Endodermal cell (in vitro differentiated cells): Measurements from ENCODE around the gene CNTN4. TPM values are rescaled to one million over a fixed set of nuclear protein-coding genes. Genes with fewer than 3 reads are reported as not detected.

ENCODE experiments used
- DNase-seq: peaks from one replicate; pipeline ENCODE4 v3.0.0-alpha.2; 2017
- H3K27ac ChIP-seq: 2 replicates; pipeline ENCODE4 v1.5.1; 2013; ENCODE audit warnings: mild to moderate bottlenecking, low read depth, low read length, moderate library complexity
- H3K27me3 ChIP-seq: 2 replicates; pipeline ENCODE4 v1.6.1; 2013; ENCODE audit warnings: mild to moderate bottlenecking, low read length, moderate library complexity; ENCODE audit not compliant: insufficient read depth, control insufficient read depth, poor library complexity, severe bottlenecking
- H3K36me3 ChIP-seq: 2 replicates; pipeline ENCODE4 v1.7.0; 2013; ENCODE audit warnings: mild to moderate bottlenecking, low read length, moderate library complexity; ENCODE audit not compliant: control insufficient read depth, insufficient read depth
- H3K4me1 ChIP-seq: one replicate; pipeline ENCODE4 v1.7.0; 2013; ENCODE audit warnings: low read length; ENCODE audit not compliant: control insufficient read depth, insufficient read depth
- H3K4me3 ChIP-seq: 2 replicates; pipeline ENCODE4 v1.5.1; 2013; ENCODE audit warnings: mild to moderate bottlenecking, low read length, moderate library complexity
- H3K9ac ChIP-seq: 2 replicates; pipeline ENCODE4 v1.6.1; 2013; ENCODE audit warnings: mild to moderate bottlenecking, low read length, moderate library complexity; ENCODE audit not compliant: poor library complexity, severe bottlenecking; ENCODE audit errors: extremely low read depth
- H3K9me3 ChIP-seq: 2 replicates; pipeline ENCODE4 v1.6.1; 2013; ENCODE audit warnings: mild to moderate bottlenecking, low read length, moderate library complexity; ENCODE audit not compliant: control insufficient read depth
- H3K27ac Mint-ChIP-seq: 2 replicates; pipeline ENCODE4 v1.8.0; 2020; ENCODE audit warnings: mixed read lengths
- H3K27me3 Mint-ChIP-seq: 2 replicates; pipeline ENCODE4 v1.8.0; 2021; ENCODE audit warnings: mild to moderate bottlenecking, mixed read lengths; ENCODE audit not compliant: insufficient read depth
- H3K36me3 Mint-ChIP-seq: 2 replicates; pipeline ENCODE4 v1.8.0; 2020; ENCODE audit warnings: low read depth, mixed read lengths
- H3K4me1 Mint-ChIP-seq: 2 replicates; pipeline ENCODE4 v1.8.0; 2020; ENCODE audit warnings: mixed read lengths
- H3K4me3 Mint-ChIP-seq: 2 replicates; pipeline ENCODE4 v1.8.0; 2020; ENCODE audit warnings: mild to moderate bottlenecking, moderate library complexity, mixed read lengths
- H3K9me3 Mint-ChIP-seq: 2 replicates; pipeline ENCODE4 v1.8.0; 2020; ENCODE audit warnings: mild to moderate bottlenecking, mixed read lengths
- WGBS, 2 experiments: methylation state at CpG; one replicate each; pipeline versions ENCODE4 v1.1.5 to v1.1.7; 2013; ENCODE audit warnings: missing lambda C conversion rate in 2 of 2, mixed read lengths in 1 of 2; ENCODE audit not compliant: insufficient coverage in 1 of 2, insufficient read length in 1 of 2; 5-methylcytosine and 5-hydroxymethylcytosine counted together
- total RNA-seq, 2 donors: library from RNA; stranded (reverse); fragmentation: NEBNext Ultra II Directional in 1 of 2; extraction: Animal tissue kit (Norgen Biotek cat#: 25700) in 1 of 2; gene quantifications; 2 replicates in 1 of 2; 3 replicates in 1 of 2; pipeline ENCODE4 v1.2.1, GENCODE V29; 2021
- TF ChIP-seq, protein P1 (sequence below): fragments of 200-600 bp; sonication (generic); conservative IDR thresholded peaks from 2 replicates; pipeline ENCODE4 v1.5.0; 2021; ENCODE audit warnings: antibody characterized with exemption, mild to moderate bottlenecking

Gene CNTN4
- total RNA-seq, 2 donors from 2014 or later, result 10.8 to 11.1 TPM

DNA sequence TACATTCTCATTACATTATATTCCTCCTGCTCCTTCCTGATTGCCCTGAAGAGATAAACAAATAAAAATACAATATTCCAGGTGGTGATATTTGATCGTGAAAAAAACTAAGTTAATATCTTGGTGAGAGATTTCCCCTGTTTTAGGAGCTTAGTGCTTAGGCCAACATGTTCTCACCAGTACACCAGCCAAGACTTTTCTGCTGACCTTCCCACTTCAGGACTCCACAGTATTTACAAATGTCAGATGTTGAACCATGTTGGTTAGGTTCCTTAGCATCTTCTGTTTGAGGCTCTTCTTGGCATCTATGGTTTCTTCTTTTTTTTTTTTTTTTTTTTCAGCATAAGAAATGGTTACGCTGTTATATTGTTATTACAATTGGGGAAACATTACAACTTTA is 764.5 kb downstream of the CNTN4 start:
- Histone ChIP-seq H3K27ac (no peak overlapping the region), H3K27me3 (no peaks in the 10 kb centered on the region), H3K4me3 (no peak overlapping the region), H3K9ac (no peak overlapping the region), H3K9me3 (no peaks in the 10 kb centered on the region), H3K4me1 (no peaks in the 10 kb centered on the region), H3K36me3 (no peaks in the 10 kb centered on the region)
- Mint-ChIP-seq H3K27ac (no peak overlapping the region), H3K9me3 (no peaks in the 10 kb centered on the region), H3K4me1 (peaks cover 8% of the 10 kb centered on the region), H3K4me3 (no peak overlapping the region), H3K36me3 (no peaks in the 10 kb centered on the region), H3K27me3 (no peaks in the 10 kb centered on the region)
- DNase-seq, result no peak
- 75% methylated on average over 1 of the region's 2 CpGs; no CpG with 5 or more reads in 1 of the 2 experiments for WGBS, 2 experiments
- TF ChIP-seq, protein P1, sequence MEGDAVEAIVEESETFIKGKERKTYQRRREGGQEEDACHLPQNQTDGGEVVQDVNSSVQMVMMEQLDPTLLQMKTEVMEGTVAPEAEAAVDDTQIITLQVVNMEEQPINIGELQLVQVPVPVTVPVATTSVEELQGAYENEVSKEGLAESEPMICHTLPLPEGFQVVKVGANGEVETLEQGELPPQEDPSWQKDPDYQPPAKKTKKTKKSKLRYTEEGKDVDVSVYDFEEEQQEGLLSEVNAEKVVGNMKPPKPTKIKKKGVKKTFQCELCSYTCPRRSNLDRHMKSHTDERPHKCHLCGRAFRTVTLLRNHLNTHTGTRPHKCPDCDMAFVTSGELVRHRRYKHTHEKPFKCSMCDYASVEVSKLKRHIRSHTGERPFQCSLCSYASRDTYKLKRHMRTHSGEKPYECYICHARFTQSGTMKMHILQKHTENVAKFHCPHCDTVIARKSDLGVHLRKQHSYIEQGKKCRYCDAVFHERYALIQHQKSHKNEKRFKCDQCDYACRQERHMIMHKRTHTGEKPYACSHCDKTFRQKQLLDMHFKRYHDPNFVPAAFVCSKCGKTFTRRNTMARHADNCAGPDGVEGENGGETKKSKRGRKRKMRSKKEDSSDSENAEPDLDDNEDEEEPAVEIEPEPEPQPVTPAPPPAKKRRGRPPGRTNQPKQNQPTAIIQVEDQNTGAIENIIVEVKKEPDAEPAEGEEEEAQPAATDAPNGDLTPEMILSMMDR, result no peak

- no peaks in the 10 kb centered on the region for H3K36me3 ChIP-seq
- H3K4me3 ChIP-seq, result no peak overlapping the region
- Mint-ChIP-seq H3K4me3 (no peak overlapping the region), H3K9me3 (no peaks in the 10 kb centered on the region), H3K27me3 (peaks cover 2% of the 10 kb centered on the region), H3K4me1 (peaks cover 11% of the 10 kb centered on the region), H3K27ac (no peak overlapping the region), H3K36me3 (no peaks in the 10 kb centered on the region)
- 100% methylated on average over 1 of the region's 1 CpG; no CpG with 5 or more reads in 1 of the 2 experiments for WGBS, 2 experiments
- H3K27ac ChIP-seq, result no peak overlapping the region
- no peak for DNase-seq
- no peak overlapping the region for H3K9ac ChIP-seq
- no peaks in the 10 kb centered on the region for H3K27me3 ChIP-seq
- H3K9me3 ChIP-seq, result no peaks in the 10 kb centered on the region
- no peaks in the 10 kb centered on the region for H3K4me1 ChIP-seq
- TF ChIP-seq, protein P1, result no peak
These were observed 771.2 kb downstream of the CNTN4 start for GRCh38 chr3:2869905-2870304.

DNA sequence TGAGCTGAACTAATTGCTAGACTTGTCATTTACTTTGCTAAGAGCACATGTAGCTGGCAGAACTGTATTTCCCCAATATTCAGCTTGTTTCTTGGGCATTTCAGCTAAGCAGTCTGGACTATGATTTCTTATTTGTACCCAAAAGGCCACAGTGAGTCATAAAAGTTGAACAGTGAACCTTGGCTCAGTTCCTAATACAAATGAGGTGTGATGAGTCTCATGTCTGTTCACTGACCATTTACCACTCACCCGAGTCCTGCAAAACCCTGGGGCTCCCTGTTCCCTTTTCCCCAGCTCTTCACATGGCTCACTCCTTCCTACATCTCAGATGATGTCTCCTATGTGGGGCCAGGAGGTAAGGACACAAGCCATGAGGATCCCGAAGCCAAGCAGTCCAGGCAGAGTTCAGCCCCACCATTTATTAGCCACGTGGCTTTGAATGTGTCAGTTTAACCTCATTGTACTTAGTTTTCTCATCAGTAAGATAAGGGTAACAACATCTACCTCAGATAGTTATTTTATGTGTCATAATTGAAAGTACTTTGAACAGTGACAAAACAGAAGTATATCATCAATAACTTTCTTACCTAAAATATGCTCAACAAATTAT is 772.2 kb downstream of the CNTN4 start:
- no peak overlapping the region for H3K27ac ChIP-seq
- no peak overlapping the region for H3K27ac Mint-ChIP-seq
- WGBS, 2 experiments, result 76 to 100% methylated on average over 2 to 3 of the region's 3 CpGs
- no peaks in the 10 kb centered on the region for H3K9me3 ChIP-seq
- TF ChIP-seq, protein P1, result no peak
- no peak overlapping the region for H3K4me3 ChIP-seq
- no peak overlapping the region for H3K4me3 Mint-ChIP-seq
- peaks cover 11% of the 10 kb centered on the region for H3K4me1 Mint-ChIP-seq
- H3K36me3 Mint-ChIP-seq, result no peaks in the 10 kb centered on the region
- no peak for DNase-seq
- no peaks in the 10 kb centered on the region for H3K4me1 ChIP-seq
- no peaks in the 10 kb centered on the region for H3K27me3 ChIP-seq
- H3K9me3 Mint-ChIP-seq, result no peaks in the 10 kb centered on the region
- peaks cover 2% of the 10 kb centered on the region for H3K27me3 Mint-ChIP-seq
- no peaks in the 10 kb centered on the region for H3K36me3 ChIP-seq
- no peak overlapping the region for H3K9ac ChIP-seq
